ENCODE results near the gene CUBN. TPM values are rescaled to one million over a fixed set of nuclear protein-coding genes. Genes with fewer than 3 reads are reported as not detected.
"Not testable (repeated sequence)": the region's sequence is repeated elsewhere in the genome, so short reads cannot be mapped to it uniquely, and the experiment has no call there.

The CUBN gene
- polyA plus RNA-seq, 4 donors = 100 to 272 (median 187) TPM

- DNase-seq (ENCODE audit: low read depth in 4 of 4, low spot score in 2 of 4) = no peak
Measured at GRCh38 chr10:17141504-17142229, 12.1 kb upstream of the CUBN start.

GRCh38 chr10:17140386-17140761 lies 10.8 kb upstream of the CUBN start:
- no peak for DNase-seq (ENCODE audit: low read depth in 4 of 4, low spot score in 2 of 4)

- no peak for DNase-seq (ENCODE audit: low read depth in 4 of 4, low spot score in 2 of 4)
Measured at GRCh38 chr10:17138460-17139042, 8.9 kb upstream of the CUBN start.

GRCh38 chr10:17134737-17135260 lies 5.2 kb upstream of the CUBN start:
- DNase-seq (ENCODE audit: low read depth in 4 of 4, low spot score in 2 of 4) = no peak

- no peak for DNase-seq (ENCODE audit: low read depth in 4 of 4, low spot score in 2 of 4)
Measured at GRCh38 chr10:17134282-17134681, 4.7 kb upstream of the CUBN start.

- DNase-seq (ENCODE audit: low read depth in 4 of 4, low spot score in 2 of 4) = no peak
Measured at GRCh38 chr10:17128261-17128660, 1.4 kb downstream of the CUBN start.

- DNase-seq (ENCODE audit: low read depth in 4 of 4, low spot score in 2 of 4) = no peak
Measured at GRCh38 chr10:17126327-17126726, 3.3 kb downstream of the CUBN start.

- no peak for DNase-seq (ENCODE audit: low read depth in 4 of 4, low spot score in 2 of 4)
Measured at GRCh38 chr10:17125206-17125893, 4.3 kb downstream of the CUBN start.

GRCh38 chr10:17123961-17124360 lies 5.7 kb downstream of the CUBN start:
- no peak for DNase-seq (ENCODE audit: low read depth in 4 of 4, low spot score in 2 of 4)

GRCh38 chr10:17122726-17123661 lies 6.6 kb downstream of the CUBN start:
- DNase-seq (ENCODE audit: low read depth in 4 of 4, low spot score in 2 of 4) = no peak

GRCh38 chr10:17122052-17122451 lies 7.6 kb downstream of the CUBN start:
- no peak for DNase-seq (ENCODE audit: low read depth in 4 of 4, low spot score in 2 of 4)

GRCh38 chr10:17120694-17121093 lies 8.9 kb downstream of the CUBN start:
- no peak for DNase-seq (ENCODE audit: low read depth in 4 of 4, low spot score in 2 of 4)

GRCh38 chr10:17119845-17120244 lies 9.8 kb downstream of the CUBN start:
- no peak for DNase-seq (ENCODE audit: low read depth in 4 of 4, low spot score in 2 of 4)

GRCh38 chr10:17116193-17116592 lies 13.4 kb downstream of the CUBN start:
- no peak for DNase-seq (ENCODE audit: low read depth in 4 of 4, low spot score in 2 of 4)

GRCh38 chr10:17115683-17116082 lies 13.9 kb downstream of the CUBN start:
- no peak for DNase-seq (ENCODE audit: low read depth in 4 of 4, low spot score in 2 of 4)

- DNase-seq (ENCODE audit: low read depth in 4 of 4, low spot score in 2 of 4) = not testable (repeated sequence)
Measured at GRCh38 chr10:17114878-17115444, 14.7 kb downstream of the CUBN start.

GRCh38 chr10:17113889-17114540 lies 15.6 kb downstream of the CUBN start:
- no peak for DNase-seq (ENCODE audit: low read depth in 4 of 4, low spot score in 2 of 4)

GRCh38 chr10:17113346-17113745 lies 16.3 kb downstream of the CUBN start:
- no peak for DNase-seq (ENCODE audit: low read depth in 4 of 4, low spot score in 2 of 4)

GRCh38 chr10:17112566-17112965 lies 17.0 kb downstream of the CUBN start:
- DNase-seq (ENCODE audit: low read depth in 4 of 4, low spot score in 2 of 4) = no peak

Data from left renal cortex interstitium (tissue), 4 donors.